Measurements from ENCODE around the gene USE1.

USE1 gene

GRCh38 chr19:17225053-17225452 lies 9.9 kb downstream of the USE1 start:
- no peaks in the 10 kb centered on the region for H3K4me1 ChIP-seq (ENCODE audit: control insufficient read depth, insufficient read depth, low read length)
- H3K27ac ChIP-seq (ENCODE audit: low read depth, low read length), result no peak overlapping the region
- no peak overlapping the region for H3K9ac ChIP-seq (ENCODE audit: low read depth, low read length)
- no peaks in the 10 kb centered on the region for H3K27me3 ChIP-seq (ENCODE audit: control insufficient read depth, insufficient read depth, low read length)
- H3K36me3 ChIP-seq (ENCODE audit: control insufficient read depth, insufficient read depth, low read length), result 0 out of 2 replicates have a peak, but pooled peaks cover 6% of the 10 kb centered on the region
- no peak overlapping the region for H3K4me3 ChIP-seq (ENCODE audit: low read depth, low read length)
- H3K9me3 ChIP-seq (ENCODE audit: control insufficient read depth, insufficient read depth, low read length), result no peaks in the 10 kb centered on the region

DNA sequence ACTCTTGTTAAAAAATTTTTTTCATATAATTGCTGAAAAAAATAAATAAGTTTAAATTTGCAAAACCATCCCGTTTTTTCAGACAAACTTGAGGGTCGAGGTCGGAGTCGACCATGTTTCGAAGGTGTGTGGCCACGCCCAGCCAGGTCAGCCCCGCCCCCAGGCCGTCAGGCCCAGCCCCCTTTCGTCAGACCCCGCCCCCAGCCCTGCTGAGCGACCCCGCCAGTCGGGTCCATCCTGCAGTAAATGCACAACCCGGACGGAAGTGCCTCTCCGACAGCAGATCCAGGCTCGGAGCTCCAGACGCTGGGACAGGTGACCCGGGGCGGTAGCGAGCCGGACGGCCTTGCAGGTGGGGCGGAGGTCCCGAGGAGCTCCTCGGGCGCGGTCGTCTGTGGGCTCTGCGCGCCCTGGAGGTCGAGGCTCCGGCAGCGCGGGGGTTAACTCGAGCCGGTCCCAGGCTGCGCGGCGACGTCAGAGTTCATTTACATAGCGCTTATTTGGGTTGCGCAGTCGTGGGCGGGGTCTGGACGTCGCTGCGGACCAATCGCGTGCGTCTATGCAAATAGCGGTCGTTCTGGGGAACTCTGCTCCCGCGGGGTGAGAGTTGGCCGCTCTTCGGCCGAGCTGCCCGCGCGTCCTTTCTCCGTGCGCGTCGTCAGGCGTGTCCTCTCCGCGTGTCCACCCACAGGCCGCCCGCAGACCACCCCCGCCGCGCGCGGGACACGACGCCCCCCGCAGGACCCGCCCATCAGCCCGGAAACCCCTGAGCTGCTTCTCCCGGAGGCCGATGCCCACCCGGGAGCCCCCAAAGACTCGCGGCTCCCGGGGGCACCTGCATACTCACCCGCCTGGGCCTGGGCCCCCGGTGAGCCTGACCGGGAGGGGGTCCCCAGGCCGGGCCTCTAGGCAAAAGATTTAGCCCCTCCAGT lies 11.1 kb downstream of the USE1 start, which contains the start of gene OCEL1:
Gene OCEL1 (plus strand): TSS at position 225 of the 932 bp plus-strand sequence. CDS start 22 bp downstream, at position 247.
- H3K27me3 ChIP-seq (ENCODE audit: control insufficient read depth, insufficient read depth, low read length), result no peaks in the 10 kb centered on the region
- peak within 1 kb of the TSS; percentile 98 for H3K27ac ChIP-seq (ENCODE audit: low read depth, low read length)
- no peaks in the 10 kb centered on the region for H3K9me3 ChIP-seq (ENCODE audit: control insufficient read depth, insufficient read depth, low read length)
- H3K9ac ChIP-seq (ENCODE audit: low read depth, low read length), result peak within 1 kb of the TSS; percentile 58; the same call in 1 of the 2 replicates
- peaks cover 14% of the 10 kb centered on the region; the same call in 1 of the 2 replicates for H3K36me3 ChIP-seq (ENCODE audit: control insufficient read depth, insufficient read depth, low read length)
- H3K4me3 ChIP-seq (ENCODE audit: low read depth, low read length), result peak within 1 kb of the TSS; percentile 85
- H3K4me1 ChIP-seq (ENCODE audit: control insufficient read depth, insufficient read depth, low read length), result no peaks in the 10 kb centered on the region

- H3K9me3 ChIP-seq (ENCODE audit: control insufficient read depth, insufficient read depth, low read length), result no peaks in the 10 kb centered on the region
- H3K4me1 ChIP-seq (ENCODE audit: control insufficient read depth, insufficient read depth, low read length), result no peaks in the 10 kb centered on the region
- no peak overlapping the region for H3K9ac ChIP-seq (ENCODE audit: low read depth, low read length)
- peaks cover 29% of the 10 kb centered on the region for H3K36me3 ChIP-seq (ENCODE audit: control insufficient read depth, insufficient read depth, low read length)
- H3K4me3 ChIP-seq (ENCODE audit: low read depth, low read length), result no peak overlapping the region
- H3K27me3 ChIP-seq (ENCODE audit: control insufficient read depth, insufficient read depth, low read length), result no peaks in the 10 kb centered on the region
- H3K27ac ChIP-seq (ENCODE audit: low read depth, low read length), result no peak overlapping the region
These were observed 12.7 kb downstream of the USE1 start for GRCh38 chr19:17227798-17228367.

GRCh38 chr19:17229890-17230289 lies 14.7 kb downstream of the USE1 start:
- Histone ChIP-seq H3K27me3 (ENCODE audit: control insufficient read depth, insufficient read depth, low read length) (no peaks in the 10 kb centered on the region), H3K9ac (ENCODE audit: low read depth, low read length) (no peak overlapping the region), H3K4me3 (ENCODE audit: low read depth, low read length) (no peak overlapping the region), H3K4me1 (ENCODE audit: control insufficient read depth, insufficient read depth, low read length) (peaks cover 4% of the 10 kb centered on the region; the same call in 1 of the 2 replicates), H3K36me3 (ENCODE audit: control insufficient read depth, insufficient read depth, low read length) (peaks cover 42% of the 10 kb centered on the region), H3K27ac (ENCODE audit: low read depth, low read length) (no peak overlapping the region), H3K9me3 (ENCODE audit: control insufficient read depth, insufficient read depth, low read length) (no peaks in the 10 kb centered on the region)

GRCh38 chr19:17232258-17232657 lies 17.1 kb downstream of the USE1 start:
- H3K4me1 ChIP-seq (ENCODE audit: control insufficient read depth, insufficient read depth, low read length), result peaks cover 13% of the 10 kb centered on the region; the same call in 1 of the 2 replicates
- peaks cover 42% of the 10 kb centered on the region for H3K36me3 ChIP-seq (ENCODE audit: control insufficient read depth, insufficient read depth, low read length)
- H3K9me3 ChIP-seq (ENCODE audit: control insufficient read depth, insufficient read depth, low read length), result no peaks in the 10 kb centered on the region
- H3K27ac ChIP-seq (ENCODE audit: low read depth, low read length), result no peak overlapping the region
- no peaks in the 10 kb centered on the region for H3K27me3 ChIP-seq (ENCODE audit: control insufficient read depth, insufficient read depth, low read length)
- H3K9ac ChIP-seq (ENCODE audit: low read depth, low read length), result no peak overlapping the region
- no peak overlapping the region for H3K4me3 ChIP-seq (ENCODE audit: low read depth, low read length)

GRCh38 chr19:17234911-17235299 lies 19.7 kb downstream of the USE1 start:
- H3K9me3 ChIP-seq (ENCODE audit: control insufficient read depth, insufficient read depth, low read length), result no peaks in the 10 kb centered on the region
- H3K36me3 ChIP-seq (ENCODE audit: control insufficient read depth, insufficient read depth, low read length), result peaks cover 51% of the 10 kb centered on the region
- H3K27me3 ChIP-seq (ENCODE audit: control insufficient read depth, insufficient read depth, low read length), result no peaks in the 10 kb centered on the region
- peaks cover 13% of the 10 kb centered on the region; the same call in 1 of the 2 replicates for H3K4me1 ChIP-seq (ENCODE audit: control insufficient read depth, insufficient read depth, low read length)
- peak overlapping the region; percentile 53; the same call in 1 of the 2 replicates for H3K9ac ChIP-seq (ENCODE audit: low read depth, low read length)
- peak overlapping the region; percentile 89 for H3K27ac ChIP-seq (ENCODE audit: low read depth, low read length)
- peak overlapping the region; percentile 75 for H3K4me3 ChIP-seq (ENCODE audit: low read depth, low read length)

- Histone ChIP-seq H3K9me3 (ENCODE audit: control insufficient read depth, insufficient read depth, low read length) (no peaks in the 10 kb centered on the region), H3K27ac (ENCODE audit: low read depth, low read length) (peak overlapping the region; percentile 89), H3K27me3 (ENCODE audit: control insufficient read depth, insufficient read depth, low read length) (no peaks in the 10 kb centered on the region), H3K4me1 (ENCODE audit: control insufficient read depth, insufficient read depth, low read length) (peaks cover 13% of the 10 kb centered on the region; the same call in 1 of the 2 replicates), H3K36me3 (ENCODE audit: control insufficient read depth, insufficient read depth, low read length) (peaks cover 52% of the 10 kb centered on the region), H3K9ac (ENCODE audit: low read depth, low read length) (peak overlapping the region; percentile 53), H3K4me3 (ENCODE audit: low read depth, low read length) (peak overlapping the region; percentile 75)
These were observed 20.3 kb downstream of the USE1 start for GRCh38 chr19:17235300-17235970.

- Histone ChIP-seq H3K27me3 (ENCODE audit: control insufficient read depth, insufficient read depth, low read length) (no peaks in the 10 kb centered on the region), H3K4me3 (ENCODE audit: low read depth, low read length) (peak overlapping the region; percentile 75), H3K36me3 (ENCODE audit: control insufficient read depth, insufficient read depth, low read length) (peaks cover 45% of the 10 kb centered on the region), H3K27ac (ENCODE audit: low read depth, low read length) (peak overlapping the region; percentile 89), H3K4me1 (ENCODE audit: control insufficient read depth, insufficient read depth, low read length) (peaks cover 13% of the 10 kb centered on the region; the same call in 1 of the 2 replicates), H3K9ac (ENCODE audit: low read depth, low read length) (peak overlapping the region; percentile 53), H3K9me3 (ENCODE audit: control insufficient read depth, insufficient read depth, low read length) (no peaks in the 10 kb centered on the region)
These were observed 21.0 kb downstream of the USE1 start for GRCh38 chr19:17235971-17236777.

GRCh38 chr19:17236811-17237543 lies 21.8 kb downstream of the USE1 start:
- no peak overlapping the region for H3K9ac ChIP-seq (ENCODE audit: low read depth, low read length)
- H3K4me1 ChIP-seq (ENCODE audit: control insufficient read depth, insufficient read depth, low read length), result peaks cover 13% of the 10 kb centered on the region; the same call in 1 of the 2 replicates
- no peaks in the 10 kb centered on the region for H3K9me3 ChIP-seq (ENCODE audit: control insufficient read depth, insufficient read depth, low read length)
- peaks cover 39% of the 10 kb centered on the region for H3K36me3 ChIP-seq (ENCODE audit: control insufficient read depth, insufficient read depth, low read length)
- no peak overlapping the region for H3K4me3 ChIP-seq (ENCODE audit: low read depth, low read length)
- no peaks in the 10 kb centered on the region for H3K27me3 ChIP-seq (ENCODE audit: control insufficient read depth, insufficient read depth, low read length)
- H3K27ac ChIP-seq (ENCODE audit: low read depth, low read length), result peak overlapping the region; percentile 71
